ENCODE data around the gene FBXO2.

Gene FBXO2

GRCh38 chr1:11674488-11674887 lies 20.3 kb upstream of the FBXO2 start:
- DNase-seq (ENCODE audit: low read depth): no peak
- no peak overlapping the region for H3K4me3 ChIP-seq (ENCODE audit: low read depth, low read length)
- TF ChIP-seq CTCF (conservative IDR thresholded peaks at IDR 0.05; ENCODE audit: low read depth, low read length): no peak

- DNase-seq (ENCODE audit: low read depth): no peak
- H3K4me3 ChIP-seq (ENCODE audit: low read depth, low read length): no peak overlapping the region
- TF ChIP-seq CTCF (conservative IDR thresholded peaks at IDR 0.05; ENCODE audit: low read depth, low read length): no peak
Observed at GRCh38 chr1:11673089-11673769, 19.0 kb upstream of the FBXO2 start.

GRCh38 chr1:11671544-11672286 lies 17.5 kb upstream of the FBXO2 start:
- H3K4me3 ChIP-seq (ENCODE audit: low read depth, low read length): no peak overlapping the region
- no peak for DNase-seq (ENCODE audit: low read depth)
- no peak for TF ChIP-seq CTCF (conservative IDR thresholded peaks at IDR 0.05; ENCODE audit: low read depth, low read length)

GRCh38 chr1:11671205-11671543 lies 16.9 kb upstream of the FBXO2 start:
- no peak for TF ChIP-seq CTCF (conservative IDR thresholded peaks at IDR 0.05; ENCODE audit: low read depth, low read length)
- H3K4me3 ChIP-seq (ENCODE audit: low read depth, low read length): no peak overlapping the region
- DNase-seq (ENCODE audit: low read depth): no peak

- no peak for TF ChIP-seq CTCF (conservative IDR thresholded peaks at IDR 0.05; ENCODE audit: low read depth, low read length)
- no peak for DNase-seq (ENCODE audit: low read depth)
- no peak overlapping the region for H3K4me3 ChIP-seq (ENCODE audit: low read depth, low read length)
Observed at GRCh38 chr1:11670747-11671146, 16.5 kb upstream of the FBXO2 start.

- no peak for DNase-seq (ENCODE audit: low read depth)
- no peak overlapping the region for H3K4me3 ChIP-seq (ENCODE audit: low read depth, low read length)
- TF ChIP-seq CTCF (conservative IDR thresholded peaks at IDR 0.05; ENCODE audit: low read depth, low read length): no peak
Observed at GRCh38 chr1:11668516-11668915, 14.3 kb upstream of the FBXO2 start.
